SK-N-SH treated with all-trans-retinoic acid at 6 μM for 48 hours (cell line): ENCODE measurements around the gene SKP1.

Experiments
- ATAC-seq: fragments of 200-7000 bp; cut with Tn5 transposase; 3 replicates; pipeline ENCODE4 v1.9.1; 2020; ENCODE audit warnings: mild to moderate bottlenecking, moderate library complexity
- ARNTL ChIP-seq: fragments of 450-650 bp; formaldehyde crosslinking; IDR thresholded peaks from 2 replicates; pipeline ENCODE4 v1.5.0; 2020; ENCODE audit warnings: low read depth, mild to moderate bottlenecking, moderate library complexity, borderline replicate concordance
- BACH2 ChIP-seq: fragments of 250-450 bp; sonication (Bioruptor Pico); IDR thresholded peaks from 2 replicates; pipeline ENCODE4 v1.9.0; 2021; ENCODE audit warnings: mild to moderate bottlenecking, borderline replicate concordance
- ESRRG ChIP-seq: fragments of 250-450 bp; sonication (Bioruptor Pico); IDR thresholded peaks from 2 replicates; pipeline ENCODE4 v1.6.1; 2021; ENCODE audit warnings: mild to moderate bottlenecking
- GLIS3 ChIP-seq: fragments of 250-450 bp; sonication (Bioruptor Pico); IDR thresholded peaks from 2 replicates; pipeline ENCODE4 v1.5.0; 2020; ENCODE audit warnings: mild to moderate bottlenecking, moderate library complexity
- ISL1 ChIP-seq: fragments of 250-450 bp; sonication (Bioruptor Pico); IDR thresholded peaks from 2 replicates; pipeline ENCODE4 v2.1.2; 2022; ENCODE audit warnings: mild to moderate bottlenecking, moderate library complexity
- OSR1 ChIP-seq: fragments of 250-450 bp; sonication (Bioruptor Pico); IDR thresholded peaks from 2 replicates; pipeline ENCODE4 v1.8.0; 2022; ENCODE audit warnings: moderate library complexity, mild to moderate bottlenecking, inconsistent platforms
- PPARA ChIP-seq: fragments of 250-450 bp; sonication (Bioruptor Pico); IDR thresholded peaks from 2 replicates; pipeline ENCODE4 v1.5.0; 2020; ENCODE audit warnings: mild to moderate bottlenecking, borderline replicate concordance
- RARB ChIP-seq: fragments of 250-450 bp; sonication (Bioruptor Pico); IDR thresholded peaks from 2 replicates; pipeline ENCODE4 v1.8.0; 2021; ENCODE audit warnings: mild to moderate bottlenecking, moderate library complexity
- SNAI2 ChIP-seq: fragments of 250-450 bp; sonication (Bioruptor Pico); IDR thresholded peaks from 2 replicates; pipeline ENCODE4 v1.5.0; 2020; ENCODE audit warnings: mild to moderate bottlenecking, moderate library complexity
- TCF4 ChIP-seq: fragments of 250-450 bp; sonication (Bioruptor Pico); IDR thresholded peaks from 2 replicates; pipeline ENCODE4 v1.8.0; 2021; ENCODE audit warnings: mild to moderate bottlenecking, moderate library complexity, borderline replicate concordance
- TOX ChIP-seq: fragments of 250-450 bp; sonication (Bioruptor Pico); IDR thresholded peaks from 2 replicates; pipeline ENCODE4 v1.8.0; 2021; ENCODE audit warnings: mild to moderate bottlenecking, moderate library complexity, borderline replicate concordance
- ZFP3 ChIP-seq: fragments of 250-450 bp; sonication (Bioruptor Pico); IDR thresholded peaks from 2 replicates; pipeline ENCODE4 v1.5.0; 2020; ENCODE audit warnings: mild to moderate bottlenecking, moderate library complexity
- ZFP30 ChIP-seq: fragments of 450-650 bp; formaldehyde crosslinking; IDR thresholded peaks from 2 replicates; pipeline ENCODE4 v1.5.0; 2022; ENCODE audit warnings: mild to moderate bottlenecking, moderate library complexity
- ZNF565 ChIP-seq: fragments of 450-650 bp; formaldehyde crosslinking; conservative IDR thresholded peaks from 2 replicates; pipeline ENCODE4 v1.5.0; 2020; ENCODE audit warnings: low read depth, mild to moderate bottlenecking, moderate library complexity
- ZNF70 ChIP-seq: fragments of 450-650 bp; formaldehyde crosslinking; IDR thresholded peaks from 2 replicates; pipeline ENCODE4 v1.5.0; 2020; ENCODE audit warnings: mild to moderate bottlenecking, moderate library complexity
- ZNF8 ChIP-seq: fragments of 450-650 bp; formaldehyde crosslinking; IDR thresholded peaks from 2 replicates; pipeline ENCODE4 v1.5.0; 2020; ENCODE audit warnings: mild to moderate bottlenecking, moderate library complexity
- TF ChIP-seq, protein P1 (sequence below): fragments of 250-450 bp; sonication (Bioruptor Pico); IDR thresholded peaks from 2 replicates; pipeline ENCODE4 v1.8.0; 2021; ENCODE audit warnings: low read depth, mild to moderate bottlenecking, moderate library complexity, borderline replicate concordance
- TF ChIP-seq, protein P2 (sequence below): fragments of 250-450 bp; sonication (Bioruptor Pico); IDR thresholded peaks from 2 replicates; pipeline ENCODE4 v1.5.1; 2020; ENCODE audit warnings: low read depth, mild to moderate bottlenecking, moderate library complexity
- TF ChIP-seq, protein P3 (sequence below): fragments of 250-450 bp; sonication (Bioruptor Pico); IDR thresholded peaks from 2 replicates; pipeline ENCODE4 v1.8.0; 2020; ENCODE audit warnings: mild to moderate bottlenecking, moderate library complexity, borderline replicate concordance

Gene SKP1

DNA sequence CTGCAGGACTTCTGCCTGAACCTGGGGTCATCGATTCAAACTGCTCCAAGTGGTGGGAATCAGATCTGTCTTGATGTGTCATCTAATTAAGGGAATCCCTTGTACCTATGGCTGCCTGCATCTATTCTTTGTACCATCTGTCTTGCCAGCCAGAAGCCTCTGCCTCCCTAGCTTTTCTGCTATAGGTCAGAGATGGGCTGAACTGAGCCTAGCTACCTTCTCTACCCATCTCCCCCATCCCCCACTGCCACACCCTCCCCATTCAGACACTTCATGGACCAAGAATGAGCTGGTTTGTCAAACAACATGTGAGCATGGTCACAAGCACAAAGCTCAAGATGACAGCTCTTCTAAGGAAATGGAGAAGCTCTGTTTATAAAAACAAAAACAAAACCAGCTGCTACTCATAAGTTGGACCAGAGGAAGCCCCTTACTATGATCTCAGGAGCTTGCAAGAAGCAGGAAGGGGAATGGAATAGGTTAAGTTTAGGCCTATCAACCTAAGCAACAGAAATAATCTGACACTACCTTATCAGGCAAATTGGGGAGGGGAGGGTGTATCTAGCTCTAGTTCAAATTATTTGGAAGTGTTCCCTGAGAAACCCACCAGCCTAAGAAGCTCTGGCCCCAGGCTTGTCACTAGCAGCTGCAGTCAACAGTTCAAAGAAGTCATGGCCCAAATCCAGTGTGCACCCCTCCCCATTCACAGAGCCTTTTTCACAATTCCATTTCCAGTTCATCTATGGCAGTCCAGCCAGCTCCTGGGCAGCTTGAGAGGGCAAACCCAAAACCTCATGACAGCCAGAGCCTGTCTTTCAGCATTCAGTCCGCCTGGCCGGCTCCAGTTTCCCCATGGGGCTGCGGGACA lies 29.9 kb downstream of the SKP1 start:
- ATAC-seq = no peak
- TF ChIP-seq ARNTL = no peak
- TF ChIP-seq ZFP30 (CRISPR knock-in tag) = no peak
- no peak for TF ChIP-seq TCF4
- TF ChIP-seq SNAI2 (CRISPR knock-in tag) = no peak
- TF ChIP-seq RARB (CRISPR knock-in tag) = no peak
- TF ChIP-seq ZFP3 = no peak
- TF ChIP-seq, protein P1, sequence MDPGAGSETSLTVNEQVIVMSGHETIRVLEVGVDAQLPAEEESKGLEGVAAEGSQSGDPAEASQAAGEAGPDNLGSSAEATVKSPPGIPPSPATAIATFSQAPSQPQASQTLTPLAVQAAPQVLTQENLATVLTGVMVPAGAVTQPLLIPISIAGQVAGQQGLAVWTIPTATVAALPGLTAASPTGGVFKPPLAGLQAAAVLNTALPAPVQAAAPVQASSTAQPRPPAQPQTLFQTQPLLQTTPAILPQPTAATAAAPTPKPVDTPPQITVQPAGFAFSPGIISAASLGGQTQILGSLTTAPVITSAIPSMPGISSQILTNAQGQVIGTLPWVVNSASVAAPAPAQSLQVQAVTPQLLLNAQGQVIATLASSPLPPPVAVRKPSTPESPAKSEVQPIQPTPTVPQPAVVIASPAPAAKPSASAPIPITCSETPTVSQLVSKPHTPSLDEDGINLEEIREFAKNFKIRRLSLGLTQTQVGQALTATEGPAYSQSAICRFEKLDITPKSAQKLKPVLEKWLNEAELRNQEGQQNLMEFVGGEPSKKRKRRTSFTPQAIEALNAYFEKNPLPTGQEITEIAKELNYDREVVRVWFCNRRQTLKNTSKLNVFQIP (CRISPR knock-in tag) = no peak
- no peak for TF ChIP-seq ZNF70 (CRISPR knock-in tag)
- TF ChIP-seq, protein P2, sequence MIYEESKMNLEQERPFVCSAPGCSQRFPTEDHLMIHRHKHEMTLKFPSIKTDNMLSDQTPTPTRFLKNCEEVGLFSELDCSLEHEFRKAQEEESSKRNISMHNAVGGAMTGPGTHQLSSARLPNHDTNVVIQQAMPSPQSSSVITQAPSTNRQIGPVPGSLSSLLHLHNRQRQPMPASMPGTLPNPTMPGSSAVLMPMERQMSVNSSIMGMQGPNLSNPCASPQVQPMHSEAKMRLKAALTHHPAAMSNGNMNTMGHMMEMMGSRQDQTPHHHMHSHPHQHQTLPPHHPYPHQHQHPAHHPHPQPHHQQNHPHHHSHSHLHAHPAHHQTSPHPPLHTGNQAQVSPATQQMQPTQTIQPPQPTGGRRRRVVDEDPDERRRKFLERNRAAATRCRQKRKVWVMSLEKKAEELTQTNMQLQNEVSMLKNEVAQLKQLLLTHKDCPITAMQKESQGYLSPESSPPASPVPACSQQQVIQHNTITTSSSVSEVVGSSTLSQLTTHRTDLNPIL = no peak
- no peak for TF ChIP-seq ISL1 (CRISPR knock-in tag)
- TF ChIP-seq OSR1 (CRISPR knock-in tag) = no peak
- TF ChIP-seq ESRRG (CRISPR knock-in tag) = no peak
- TF ChIP-seq, protein P3, sequence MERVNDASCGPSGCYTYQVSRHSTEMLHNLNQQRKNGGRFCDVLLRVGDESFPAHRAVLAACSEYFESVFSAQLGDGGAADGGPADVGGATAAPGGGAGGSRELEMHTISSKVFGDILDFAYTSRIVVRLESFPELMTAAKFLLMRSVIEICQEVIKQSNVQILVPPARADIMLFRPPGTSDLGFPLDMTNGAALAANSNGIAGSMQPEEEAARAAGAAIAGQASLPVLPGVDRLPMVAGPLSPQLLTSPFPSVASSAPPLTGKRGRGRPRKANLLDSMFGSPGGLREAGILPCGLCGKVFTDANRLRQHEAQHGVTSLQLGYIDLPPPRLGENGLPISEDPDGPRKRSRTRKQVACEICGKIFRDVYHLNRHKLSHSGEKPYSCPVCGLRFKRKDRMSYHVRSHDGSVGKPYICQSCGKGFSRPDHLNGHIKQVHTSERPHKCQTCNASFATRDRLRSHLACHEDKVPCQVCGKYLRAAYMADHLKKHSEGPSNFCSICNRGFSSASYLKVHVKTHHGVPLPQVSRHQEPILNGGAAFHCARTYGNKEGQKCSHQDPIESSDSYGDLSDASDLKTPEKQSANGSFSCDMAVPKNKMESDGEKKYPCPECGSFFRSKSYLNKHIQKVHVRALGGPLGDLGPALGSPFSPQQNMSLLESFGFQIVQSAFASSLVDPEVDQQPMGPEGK (CRISPR knock-in tag) = no peak
- no peak for TF ChIP-seq ZNF8 (CRISPR knock-in tag)
- TF ChIP-seq PPARA (CRISPR knock-in tag) = no peak

DNA sequence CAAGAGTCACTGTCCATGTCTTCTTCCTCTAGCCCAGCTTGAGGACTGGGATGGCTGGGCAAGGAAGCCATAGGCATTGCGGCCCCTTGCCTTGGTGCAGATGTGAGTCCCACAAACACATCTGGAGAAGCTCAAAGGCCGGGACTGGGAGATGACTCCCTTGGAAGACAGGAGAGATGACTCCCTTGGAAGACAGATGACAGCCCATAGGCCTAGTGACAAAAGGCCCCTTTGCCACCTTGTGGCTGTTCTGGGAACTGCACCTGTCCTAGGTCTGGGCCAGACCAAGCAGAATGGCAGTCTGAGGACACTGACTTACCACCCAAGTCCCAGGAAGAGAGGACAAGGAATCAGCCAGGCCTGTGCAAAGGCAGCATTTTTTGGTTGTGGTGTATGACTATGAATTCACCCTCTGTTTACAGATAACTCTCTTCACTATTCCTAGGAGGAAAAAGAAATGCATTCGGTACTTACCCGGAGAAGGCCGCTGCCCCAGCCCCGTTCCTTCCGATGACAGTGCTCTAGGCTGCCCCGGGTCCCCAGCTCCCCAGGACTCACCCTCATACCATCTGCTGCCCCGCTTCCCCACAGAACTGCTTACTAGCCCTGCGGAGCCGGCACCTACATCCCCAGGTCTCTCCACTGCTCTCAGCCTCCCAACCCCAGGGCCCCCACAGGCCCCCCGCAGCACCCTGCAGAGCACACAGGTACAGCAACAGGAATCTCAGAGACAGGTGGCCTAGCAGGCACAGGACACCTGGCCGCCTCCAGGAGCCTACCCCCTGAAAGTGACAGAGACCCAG lies 30.8 kb downstream of the SKP1 start:
- TF ChIP-seq OSR1 (CRISPR knock-in tag) (no peak), ZNF565 (CRISPR knock-in tag) (no peak), BACH2 (CRISPR knock-in tag) (no peak), ESRRG (CRISPR knock-in tag) (no peak)
- TF ChIP-seq, protein P1 (CRISPR knock-in tag) = no peak
- TF ChIP-seq, all 23 proteins: peak for 0
- peak; percentile 89 for ATAC-seq

DNA sequence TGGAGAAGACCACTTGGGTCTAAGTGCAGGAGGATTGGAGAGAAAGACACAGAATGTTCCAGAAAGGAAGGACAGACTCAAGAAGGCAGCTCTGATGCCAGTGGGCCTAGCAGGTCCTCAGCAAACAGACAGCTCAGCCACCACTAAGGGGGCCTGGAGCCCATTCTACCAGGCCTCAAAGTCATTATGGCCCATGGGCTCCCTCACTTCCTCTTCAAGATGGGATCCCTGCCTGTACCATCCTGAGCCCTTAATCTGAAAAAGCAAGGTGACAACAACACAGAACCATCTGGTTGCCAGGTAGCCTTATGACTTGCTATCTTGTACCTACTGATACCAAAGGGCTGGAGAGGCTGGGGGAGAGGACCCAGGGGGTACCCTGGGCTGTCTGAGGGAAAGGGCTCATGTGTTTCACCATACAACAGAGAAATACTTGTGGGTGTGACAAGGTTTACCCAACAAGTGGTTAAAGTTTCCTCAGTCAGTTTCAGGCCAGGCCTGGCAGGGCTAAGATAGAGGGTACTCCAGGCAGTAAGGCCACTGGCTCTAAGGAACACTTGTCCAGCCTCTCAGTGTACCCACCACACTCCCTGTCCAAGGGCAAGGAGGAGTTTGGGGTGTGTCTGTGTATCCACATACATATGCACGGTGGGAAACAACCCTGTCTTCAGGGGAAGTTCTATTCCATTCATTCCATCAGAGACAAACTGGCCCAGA lies 31.6 kb downstream of the SKP1 start:
- no peak for ATAC-seq
- TF ChIP-seq ZFP30 (CRISPR knock-in tag) (no peak), BACH2 (CRISPR knock-in tag) (no peak), ESRRG (CRISPR knock-in tag) (no peak), TOX (CRISPR knock-in tag) (no peak), SNAI2 (CRISPR knock-in tag) (no peak), RARB (CRISPR knock-in tag) (no peak), GLIS3 (CRISPR knock-in tag) (no peak)
